HepG2 (cell line): ENCODE data around the gene SLC6A9. TPM values are rescaled to one million over a fixed set of nuclear protein-coding genes. Genes with fewer than 3 reads are reported as not detected.

Source experiments
- ARNTL ChIP-seq: sonication (generic); formaldehyde crosslinking; IDR thresholded peaks from 2 replicates; pipeline ENCODE4 v1.4.0; 2020; ENCODE audit warnings: mild to moderate bottlenecking, missing genetic modification reagents
- BHLHE40 ChIP-seq: IDR thresholded peaks from 2 replicates; pipeline ENCODE4 v1.6.1; 2011; ENCODE audit warnings: low read length, improper control_type of control experiment
- BRF2 ChIP-seq: sonication (generic); formaldehyde crosslinking; IDR thresholded peaks from 2 replicates; pipeline ENCODE4 v1.8.1; 2022; ENCODE audit warnings: mild to moderate bottlenecking, missing genetic modification reagents
- CTCF ChIP-seq: sonication (generic); formaldehyde crosslinking; IDR thresholded peaks from 2 replicates; pipeline ENCODE4 v1.5.0; 2020; ENCODE audit warnings: mild to moderate bottlenecking, missing genetic modification reagents, moderate library complexity
- ETV5 ChIP-seq: IDR thresholded peaks from 2 replicates; pipeline ENCODE4 v1.6.1; 2018; ENCODE audit warnings: missing biosample characterization, missing genetic modification reagents, inconsistent platforms, borderline replicate concordance
- FOXJ3 ChIP-seq: sonication (generic); formaldehyde crosslinking; IDR thresholded peaks from 2 replicates; pipeline ENCODE4 v1.4.0; 2020; ENCODE audit warnings: missing genetic modification reagents, mild to moderate bottlenecking, borderline replicate concordance
- HNF4A ChIP-seq: sonication (generic); formaldehyde crosslinking; IDR thresholded peaks from 2 replicates; pipeline ENCODE4 v1.4.0; 2020; ENCODE audit warnings: missing genetic modification reagents
- HOXA7 ChIP-seq: sonication (generic); formaldehyde crosslinking; IDR thresholded peaks from 2 replicates; pipeline ENCODE4 v1.8.1; 2022; ENCODE audit warnings: mild to moderate bottlenecking, missing genetic modification reagents, moderate library complexity
- IKZF5 ChIP-seq: IDR thresholded peaks from 2 replicates; pipeline ENCODE4 v1.6.1; 2018; ENCODE audit warnings: missing genetic modification reagents, mild to moderate bottlenecking, missing compliant biosample characterization
- KLF6 ChIP-seq: IDR thresholded peaks from 2 replicates; pipeline ENCODE4 v1.8.0; 2016; ENCODE audit warnings: missing biosample characterization, missing genetic modification reagents
- MTF1 ChIP-seq: sonication (generic); formaldehyde crosslinking; IDR thresholded peaks from 2 replicates; pipeline ENCODE4 v1.5.0; 2020; ENCODE audit warnings: missing genetic modification reagents
- NFE2 ChIP-seq: sonication (generic); formaldehyde crosslinking; IDR thresholded peaks from 2 replicates; pipeline ENCODE4 v1.4.0; 2020; ENCODE audit warnings: missing genetic modification reagents
- PCBP1 ChIP-seq: fragments of 200-400 bp; formaldehyde crosslinking; IDR thresholded peaks from 2 replicates; pipeline ENCODE4 v1.6.1; 2017; ENCODE audit warnings: mild to moderate bottlenecking, low read depth, low read length, borderline replicate concordance
- RFXAP ChIP-seq: sonication (generic); formaldehyde crosslinking; IDR thresholded peaks from 2 replicates; pipeline ENCODE4 v1.4.0; 2020; ENCODE audit warnings: missing genetic modification reagents, borderline replicate concordance
- SIN3B ChIP-seq: fragments of 150-350 bp; IDR thresholded peaks from 2 replicates; pipeline ENCODE4 v1.6.1; 2014; ENCODE audit warnings: low read length
- SMYD3 ChIP-seq: sonication (generic); formaldehyde crosslinking; IDR thresholded peaks from 2 replicates; pipeline ENCODE4 v1.8.1; 2023; ENCODE audit warnings: mild to moderate bottlenecking, missing genetic modification reagents
- TARDBP ChIP-seq: sonication (generic); formaldehyde crosslinking; IDR thresholded peaks from 2 replicates; pipeline ENCODE4 v1.8.0; 2022; ENCODE audit warnings: mild to moderate bottlenecking, missing genetic modification reagents
- THAP11 ChIP-seq: IDR thresholded peaks from 2 replicates; pipeline ENCODE4 v1.6.1; 2016; ENCODE audit warnings: missing biosample characterization, missing genetic modification reagents
- YY1 ChIP-seq: IDR thresholded peaks from 2 replicates; pipeline ENCODE4 v1.6.1; 2011; ENCODE audit warnings: low read length, low read depth, moderate library complexity, mild to moderate bottlenecking; ENCODE audit not compliant: insufficient read depth, insufficient replicate concordance
- ZBTB3 ChIP-seq: sonication (generic); formaldehyde crosslinking; IDR thresholded peaks from 2 replicates; pipeline ENCODE4 v1.4.0; 2020; ENCODE audit warnings: low read depth, mild to moderate bottlenecking, moderate library complexity, missing genetic modification reagents, borderline replicate concordance
- ZNF24 ChIP-seq: fragments of 450-650 bp; IDR thresholded peaks from 2 replicates; pipeline ENCODE4 v1.6.1; 2017; ENCODE audit warnings: antibody characterized with exemption, mild to moderate bottlenecking
- ZNF362 ChIP-seq: sonication (generic); formaldehyde crosslinking; IDR thresholded peaks from 2 replicates; pipeline ENCODE4 v1.4.0; 2020; ENCODE audit warnings: missing genetic modification reagents, mild to moderate bottlenecking, borderline replicate concordance
- ZNF451 ChIP-seq: sonication (generic); formaldehyde crosslinking; IDR thresholded peaks from 2 replicates; pipeline ENCODE4 v1.5.0; 2020; ENCODE audit warnings: mild to moderate bottlenecking, missing genetic modification reagents
- ZNF616 ChIP-seq: sonication (generic); formaldehyde crosslinking; IDR thresholded peaks from 2 replicates; pipeline ENCODE4 v1.5.0; 2020; ENCODE audit warnings: low read depth, mild to moderate bottlenecking, missing genetic modification reagents
- ZNF672 ChIP-seq: sonication (generic); formaldehyde crosslinking; IDR thresholded peaks from 2 replicates; pipeline ENCODE4 v1.8.1; 2022; ENCODE audit warnings: missing genetic modification reagents
- ZNF7 ChIP-seq: IDR thresholded peaks from 2 replicates; pipeline ENCODE4 v1.6.1; 2016; ENCODE audit warnings: missing biosample characterization, missing genetic modification reagents
- ZNF772 ChIP-seq: sonication (generic); formaldehyde crosslinking; IDR thresholded peaks from 2 replicates; pipeline ENCODE4 v1.5.0; 2020; ENCODE audit warnings: mild to moderate bottlenecking, missing genetic modification reagents
- polyA plus RNA-seq, 8 experiments: library from polyadenylated mRNA; depleted of rRNA in 3 of 8; stranded (reverse) in 7 of 8; unstranded in 1 of 8; fragments of >200 nt; fragmentation: Illumina TruSeq in 4 of 8; extraction: Trizol in 4 of 8; gene quantifications; 2 replicates each; pipeline versions ENCODE4 v1.2.1 to v1.2.3, GENCODE V29; 2011 to 2016; ENCODE audit warnings: low read depth in 4 of 8, missing spikeins in 1 of 8, mixed read lengths in 1 of 8; ENCODE audit not compliant: insufficient read depth in 1 of 8
- total RNA-seq, 5 experiments: library from RNA; depleted of rRNA; stranded (reverse); fragments of >200 nt; fragmentation: Illumina TruSeq; extraction: Trizol; gene quantifications; 2 replicates each; pipeline ENCODE4 v1.2.3, GENCODE V29; 2016; ENCODE audit warnings: low read depth in 1 of 5

The SLC6A9 gene
- total and polyA plus RNA-seq, 2 of the 13 experiments (the other 11 are each of a cell fraction or from before 2014, with no cell fraction given), result 8.5 to 9.9 TPM

- TF ChIP-seq SMYD3 (no peak), ZNF24 (peak; percentile 48; the same call in 1 of the 2 replicates), BRF2 (CRISPR knock-in tag) (no peak), ZNF451 (CRISPR knock-in tag) (no peak), ZBTB3 (CRISPR knock-in tag) (peak; percentile 36; the same call in 1 of the 2 replicates), PCBP1 (no peak), MTF1 (CRISPR knock-in tag) (no peak), THAP11 (CRISPR knock-in tag) (no peak), RFXAP (CRISPR knock-in tag) (peak; percentile 48; the same call in 1 of the 2 replicates), ETV5 (CRISPR knock-in tag) (no peak; the same call in 1 of the 2 replicates), HNF4A (CRISPR knock-in tag) (no peak), NFE2 (CRISPR knock-in tag) (no peak), SIN3B (no peak), YY1 (peak; percentile 29), ARNTL (CRISPR knock-in tag) (peak; percentile 79), HOXA7 (CRISPR knock-in tag) (no peak), TARDBP (no peak; the same call in 1 of the 2 replicates), FOXJ3 (no peak), KLF6 (CRISPR knock-in tag) (peak; percentile 25; the same call in 1 of the 2 replicates), CTCF (CRISPR knock-in tag) (no peak), ZNF672 (CRISPR knock-in tag) (no peak), ZNF772 (CRISPR knock-in tag) (0 out of 2 replicates have a peak, but pooled peaks have one; percentile 28), ZNF616 (no peak), BHLHE40 (0 out of 2 replicates have a peak, but pooled peaks have one; percentile 23), IKZF5 (CRISPR knock-in tag) (no peak), ZNF362 (0 out of 2 replicates have a peak, but pooled peaks have one; percentile 13), ZNF7 (no peak)
These were observed 1.2 kb downstream of the SLC6A9 start (continued) for GRCh38 chr1:44029911-44030604.
